ENCODE measurements around the gene APCDD1L. TPM values are rescaled to one million over a fixed set of nuclear protein-coding genes. Genes with fewer than 3 reads are reported as not detected.

Gene APCDD1L
- total and polyA plus RNA-seq, 2 of the 8 experiments (the other 6 are each of a cell fraction or from before 2014, with no cell fraction given): 0.83 to 3.1 TPM

- TF ChIP-seq SRF (IDR thresholded peaks at IDR 0.05; ENCODE audit: low read depth, low read length): no peak
- TF ChIP-seq KDM4A (IDR thresholded peaks at IDR 0.05; ENCODE audit: low read depth, low read length, severe bottlenecking): no peak
- TF ChIP-seq POU5F1 (IDR thresholded peaks at IDR 0.05; ENCODE audit: low read depth, low read length): no peak
- no peak for TF ChIP-seq SIX5 (IDR thresholded peaks at IDR 0.05; ENCODE audit: low read depth, low read length)
- no peak for TF ChIP-seq SIRT6 (IDR thresholded peaks at IDR 0.05; ENCODE audit: low read length)
- no peak for TF ChIP-seq RFX5 (IDR thresholded peaks at IDR 0.05; ENCODE audit: borderline replicate concordance, low read depth, low read length)
- TF ChIP-seq RXRA (IDR thresholded peaks at IDR 0.05; ENCODE audit: insufficient read depth, low read depth, low read length): no peak
- TF ChIP-seq KDM5A (IDR thresholded peaks at IDR 0.05; ENCODE audit: low read length): no peak
These were observed 7.5 kb upstream of the APCDD1L start (continued) for GRCh38 chr20:58522666-58523065.
